ENCODE data around the gene OR6Y1. TPM values are rescaled to one million over a fixed set of nuclear protein-coding genes. Genes with fewer than 3 reads are reported as not detected.
A peak's percentile ranks its signal among the peaks of the same experiment; 100 is the strongest.

The OR6Y1 gene
- total RNA-seq, 4 donors from 2014 or later: not detected

DNA sequence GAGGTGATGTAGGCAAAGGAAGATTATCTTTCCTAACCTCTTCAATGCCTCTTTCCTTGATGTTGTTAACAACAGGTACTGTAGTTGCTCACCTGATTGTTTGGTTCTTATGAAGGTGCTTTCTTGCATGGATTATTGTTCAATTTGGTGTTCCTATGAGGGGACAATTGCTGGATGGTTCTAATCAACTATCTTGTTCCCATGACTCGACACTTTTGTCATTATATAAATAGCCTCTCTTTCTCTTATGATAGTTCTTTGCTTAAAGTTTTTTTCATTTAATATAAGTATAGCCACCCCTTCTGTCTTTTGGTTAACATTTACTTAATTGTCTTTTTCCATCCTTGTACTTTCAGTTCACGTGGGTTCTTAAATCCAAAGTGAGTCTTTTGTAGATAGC, 46.7 kb downstream of the OR6Y1 start:
- DNase-seq: no peak
- H3K4me3 ChIP-seq: no peak overlapping the region
- WGBS, 2 donors (ENCODE audit: low coverage in 1 of 2): 67 to 73% methylated on average over 2 of the region's 2 CpGs
- TF ChIP-seq POLR2A (IDR thresholded peaks at IDR 0.05): no peak
- no peak for TF ChIP-seq POLR2AphosphoS5 (IDR thresholded peaks at IDR 0.05)
- TF ChIP-seq, protein P1, sequence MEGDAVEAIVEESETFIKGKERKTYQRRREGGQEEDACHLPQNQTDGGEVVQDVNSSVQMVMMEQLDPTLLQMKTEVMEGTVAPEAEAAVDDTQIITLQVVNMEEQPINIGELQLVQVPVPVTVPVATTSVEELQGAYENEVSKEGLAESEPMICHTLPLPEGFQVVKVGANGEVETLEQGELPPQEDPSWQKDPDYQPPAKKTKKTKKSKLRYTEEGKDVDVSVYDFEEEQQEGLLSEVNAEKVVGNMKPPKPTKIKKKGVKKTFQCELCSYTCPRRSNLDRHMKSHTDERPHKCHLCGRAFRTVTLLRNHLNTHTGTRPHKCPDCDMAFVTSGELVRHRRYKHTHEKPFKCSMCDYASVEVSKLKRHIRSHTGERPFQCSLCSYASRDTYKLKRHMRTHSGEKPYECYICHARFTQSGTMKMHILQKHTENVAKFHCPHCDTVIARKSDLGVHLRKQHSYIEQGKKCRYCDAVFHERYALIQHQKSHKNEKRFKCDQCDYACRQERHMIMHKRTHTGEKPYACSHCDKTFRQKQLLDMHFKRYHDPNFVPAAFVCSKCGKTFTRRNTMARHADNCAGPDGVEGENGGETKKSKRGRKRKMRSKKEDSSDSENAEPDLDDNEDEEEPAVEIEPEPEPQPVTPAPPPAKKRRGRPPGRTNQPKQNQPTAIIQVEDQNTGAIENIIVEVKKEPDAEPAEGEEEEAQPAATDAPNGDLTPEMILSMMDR (IDR thresholded peaks at IDR 0.05): no peak
- no peak for TF ChIP-seq EP300 (IDR thresholded peaks at IDR 0.05; ENCODE audit: low read depth)
- no peaks in the 10 kb centered on the region for H3K4me1 ChIP-seq
- H3K27ac ChIP-seq: no peak overlapping the region
- intact Hi-C loops (cut with DNase I; ENCODE audit: low total_unique reads): no loop called here
- H3K36me3 ChIP-seq: no peaks in the 10 kb centered on the region
- no peaks in the 10 kb centered on the region for H3K9me3 ChIP-seq
- no peaks in the 10 kb centered on the region for H3K27me3 ChIP-seq
- in situ Hi-C loops (cut with MboI; ENCODE audit: low pct_ligation_motif_present in 1 of 4, low pct_unique_long_range_greater_than_20kb in 1 of 4, low sequenced_read_pairs in 3 of 4): loop anchor here in 2 of 4 donors (25.0 kb wide), 2 partner anchors 480 to 580 kb away; partner anchors contain the start of gene AIM2 (in 1 of the 2)

DNA sequence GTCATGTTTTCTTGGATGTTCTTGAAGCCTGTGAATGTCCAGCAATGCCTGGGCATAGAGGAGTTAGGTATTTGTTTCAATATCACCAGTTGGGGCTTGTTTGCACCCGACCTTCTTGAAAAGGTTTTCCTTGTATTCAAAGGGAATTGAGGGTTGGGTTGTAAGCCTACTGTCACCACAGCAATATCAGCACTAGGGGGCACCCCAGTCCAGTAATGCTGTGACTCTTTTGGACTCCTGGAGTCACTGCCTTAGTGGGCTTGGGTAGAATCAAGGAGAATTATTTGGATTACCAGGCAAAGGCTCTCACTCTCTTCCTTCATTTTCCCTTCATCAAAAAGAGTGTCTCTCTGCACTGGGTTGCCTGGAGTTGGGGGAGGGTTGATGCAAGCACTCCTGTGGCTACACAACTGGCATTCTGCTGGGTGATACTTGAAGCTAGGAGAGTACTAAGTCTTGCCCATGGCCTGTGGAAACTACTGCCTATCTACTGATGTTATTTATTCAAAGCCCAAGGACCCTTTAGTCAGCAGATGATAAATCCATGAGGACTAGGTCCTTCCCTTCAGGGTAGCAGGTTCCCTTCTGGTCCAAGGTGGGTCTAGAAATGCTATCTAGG, 47.7 kb downstream of the OR6Y1 start:
- Histone ChIP-seq H3K36me3 (no peaks in the 10 kb centered on the region), H3K4me3 (no peak overlapping the region), H3K4me1 (no peaks in the 10 kb centered on the region), H3K27ac (no peak overlapping the region), H3K27me3 (no peaks in the 10 kb centered on the region), H3K9me3 (no peaks in the 10 kb centered on the region)
- intact Hi-C loops (cut with DNase I; ENCODE audit: low total_unique reads) (no loop called here), in situ Hi-C loops (cut with MboI; ENCODE audit: low pct_ligation_motif_present in 1 of 4, low pct_unique_long_range_greater_than_20kb in 1 of 4, low sequenced_read_pairs in 3 of 4) (loop anchor here in 2 of 4 donors (25.0 kb wide), 2 partner anchors 481 to 581 kb away; partner anchors contain the start of gene AIM2 (in 1 of the 2))
- 38% methylated on average over 1 of the region's 1 CpG; no CpG with 5 or more reads in 1 of the 2 donors for WGBS, 2 donors (ENCODE audit: low coverage in 1 of 2)
- peak; percentile 19 for DNase-seq
- TF ChIP-seq POLR2AphosphoS5 (IDR thresholded peaks at IDR 0.05) (no peak), EP300 (IDR thresholded peaks at IDR 0.05; ENCODE audit: low read depth) (no peak), POLR2A (IDR thresholded peaks at IDR 0.05) (no peak)
- TF ChIP-seq, protein P1 (IDR thresholded peaks at IDR 0.05): peak in 4 of 5 experiments; percentile 15 to 31 (median 22)

DNA sequence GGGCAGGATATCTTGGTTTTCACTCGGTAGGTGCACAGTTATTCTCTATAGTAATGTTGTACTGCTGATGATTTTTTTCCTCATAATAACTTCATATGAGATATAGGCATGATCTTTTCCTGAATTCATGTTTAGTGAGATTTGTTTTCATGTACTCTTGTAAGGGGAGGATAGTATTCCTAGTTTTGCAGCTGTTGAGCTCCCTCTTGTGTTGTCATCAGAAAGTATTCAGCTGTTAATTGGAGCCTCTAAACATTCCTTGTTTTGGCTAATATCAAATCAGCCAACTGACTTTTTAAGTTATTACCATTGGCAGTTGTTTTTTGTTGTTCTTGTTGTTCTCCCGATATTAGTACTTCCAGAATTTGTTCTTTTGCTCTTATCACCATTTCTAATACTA, 57.8 kb downstream of the OR6Y1 start:
- intact Hi-C loops (cut with DNase I; ENCODE audit: low total_unique reads) (no loop called here), in situ Hi-C loops (cut with MboI; ENCODE audit: low pct_ligation_motif_present in 1 of 4, low pct_unique_long_range_greater_than_20kb in 1 of 4, low sequenced_read_pairs in 3 of 4) (no loop called here)
- H3K27ac ChIP-seq: no peak overlapping the region
- no peaks in the 10 kb centered on the region for H3K9me3 ChIP-seq
- no peaks in the 10 kb centered on the region for H3K27me3 ChIP-seq
- H3K36me3 ChIP-seq: no peaks in the 10 kb centered on the region
- no peak for DNase-seq
- WGBS, 2 donors (ENCODE audit: low coverage in 1 of 2): 31 to 57% methylated on average over 2 of the region's 2 CpGs
- H3K4me1 ChIP-seq: no peaks in the 10 kb centered on the region
- H3K4me3 ChIP-seq: no peak overlapping the region
- TF ChIP-seq POLR2AphosphoS5 (IDR thresholded peaks at IDR 0.05) (no peak), EP300 (IDR thresholded peaks at IDR 0.05; ENCODE audit: low read depth) (no peak), POLR2A (IDR thresholded peaks at IDR 0.05) (no peak)
- TF ChIP-seq, protein P1 (IDR thresholded peaks at IDR 0.05): no peak

DNA sequence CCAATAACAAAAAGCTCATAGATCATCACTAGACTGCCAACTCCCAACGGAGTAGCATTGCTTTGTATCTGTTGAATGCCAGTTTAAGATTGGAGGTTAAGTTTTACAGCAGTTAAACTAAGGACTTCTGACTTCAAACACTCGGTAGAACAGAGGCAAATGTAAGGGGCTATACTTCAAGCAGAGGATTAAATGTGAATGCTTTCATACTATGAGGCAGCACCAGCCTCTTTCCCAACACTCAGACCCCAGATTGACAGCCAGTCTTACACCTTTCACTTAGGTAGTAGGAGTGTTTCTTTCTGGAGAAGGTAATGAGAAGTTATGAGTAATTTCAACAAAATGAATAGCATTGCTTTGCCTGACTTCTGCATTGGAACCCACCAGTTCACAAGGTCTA, 59.4 kb downstream of the OR6Y1 start:
- no peak for TF ChIP-seq POLR2A (IDR thresholded peaks at IDR 0.05)
- TF ChIP-seq POLR2AphosphoS5 (IDR thresholded peaks at IDR 0.05): no peak
- no peak for TF ChIP-seq EP300 (IDR thresholded peaks at IDR 0.05; ENCODE audit: low read depth)
- TF ChIP-seq, protein P1 (IDR thresholded peaks at IDR 0.05): no peak
- no peak overlapping the region for H3K4me3 ChIP-seq
- H3K27me3 ChIP-seq: no peaks in the 10 kb centered on the region
- no peaks in the 10 kb centered on the region for H3K36me3 ChIP-seq
- H3K27ac ChIP-seq: no peak overlapping the region
- intact Hi-C loops (cut with DNase I; ENCODE audit: low total_unique reads) (no loop called here), in situ Hi-C loops (cut with MboI; ENCODE audit: low pct_ligation_motif_present in 1 of 4, low pct_unique_long_range_greater_than_20kb in 1 of 4, low sequenced_read_pairs in 3 of 4) (no loop called here)
- H3K4me1 ChIP-seq: no peaks in the 10 kb centered on the region
- H3K9me3 ChIP-seq: no peaks in the 10 kb centered on the region
- no peak for DNase-seq
- WGBS, 2 donors (ENCODE audit: low coverage in 1 of 2): 30 to 43% methylated on average over 2 of the region's 2 CpGs

Other genes starting within 250 kb of the OR6Y1 start
- not detected for gene CD1B, start 222.9 kb downstream of the OR6Y1 start, total RNA-seq
- gene CD1E, start 200.5 kb downstream of the OR6Y1 start, total RNA-seq: not detected
- gene OR10T2, start 154.9 kb downstream of the OR6Y1 start, total RNA-seq: not detected
- gene OR10K2, start 128.2 kb downstream of the OR6Y1 start, total RNA-seq: not detected
- not detected for gene OR10K1, start 92.6 kb downstream of the OR6Y1 start, total RNA-seq
- not detected for gene OR10R2, start 82.2 kb downstream of the OR6Y1 start, total RNA-seq
- gene OR6P1, start 16.2 kb upstream of the OR6Y1 start, total RNA-seq: not detected
- not detected for gene OR10X1, start 25.5 kb upstream of the OR6Y1 start, total RNA-seq
- not detected for gene OR10Z1, start 50.9 kb upstream of the OR6Y1 start, total RNA-seq
- under 1 TPM in 1 of 4 donors, not detected in 3; under 0.01 TPM for gene SPTA1, start 132.3 kb upstream of the OR6Y1 start, total RNA-seq
- not detected for gene OR6K2, start 146.2 kb upstream of the OR6Y1 start, total RNA-seq
- gene OR6K3, start 166.3 kb upstream of the OR6Y1 start, total RNA-seq: not detected
- gene OR6K6, start 200.3 kb upstream of the OR6Y1 start, total RNA-seq: not detected
- gene OR6N1, start 217.8 kb upstream of the OR6Y1 start, total RNA-seq: not detected
- gene OR6N2, start 226.8 kb upstream of the OR6Y1 start, total RNA-seq: not detected